SK-N-SH (cell line): ENCODE data around the gene MRPS23. TPM values are rescaled to one million over a fixed set of nuclear protein-coding genes. Genes with fewer than 3 reads are reported as not detected.
"Not testable (repeated sequence)": the region's sequence is repeated elsewhere in the genome, so short reads cannot be mapped to it uniquely, and the experiment has no call there.

Experiments used
- CTCF ChIA-PET: fragments of 300-600, 350-600 bp; formaldehyde crosslinking; extraction: SDS; loops from one replicate; lab custom pipeline; 2021; lab: Yijun Ruan, JAX
- POLR2A ChIA-PET: fragments of 350-600 bp; sonication (Branson Sonifier 250); formaldehyde crosslinking; extraction: SDS; loops from one replicate; lab custom pipeline; 2020; ENCODE audit warnings: antibody characterized with exemption, inconsistent platforms; lab: Yijun Ruan, JAX
- DNase-seq: peaks from one replicate; pipeline ENCODE4 v3.0.0; 2012
- H2AFZ ChIP-seq: fragments of 200-600 bp; sonication (generic); 2 replicates; pipeline ENCODE4 v1.8.1; 2016; ENCODE audit warnings: antibody characterized with exemption, mild to moderate bottlenecking, low read depth
- H3F3A ChIP-seq: fragments of 200-600 bp; sonication (generic); replicated peaks from 2 replicates; pipeline ENCODE3; 2016; ENCODE audit warnings: antibody characterized with exemption, mild to moderate bottlenecking; ENCODE audit not compliant: insufficient read depth
- H3K27ac ChIP-seq, 2 experiments: fragments of 200-500 bp in 1 of 2; fragments of 200-600 bp in 1 of 2; sonication (Bioruptor generic) in 1 of 2; sonication (generic), shearing (Covaris generic) in 1 of 2; 2 replicates each; pipeline versions ENCODE4 v1.5.1 to v1.6.1; 2014 to 2016; ENCODE audit warnings: low read depth in 2 of 2, inconsistent platforms in 1 of 2, low read length in 1 of 2, mild to moderate bottlenecking in 1 of 2, mixed read lengths in 1 of 2
- H3K27me3 ChIP-seq: fragments of 200-600 bp; sonication (generic), shearing (Covaris generic); 2 replicates; pipeline ENCODE4 v1.6.1; 2016; ENCODE audit warnings: mixed run types; ENCODE audit not compliant: insufficient read depth
- H3K36me3 ChIP-seq, 2 experiments: fragments of 200-500 bp in 1 of 2; fragments of 200-600 bp in 1 of 2; sonication (Bioruptor generic) in 1 of 2; sonication (generic) in 1 of 2; replicated peaks in 1 of 2; 2 replicates each; pipeline versions ENCODE3 to v1.5.1; 2014 to 2016; ENCODE audit warnings: low read length in 1 of 2, mild to moderate bottlenecking in 1 of 2; ENCODE audit not compliant: insufficient read depth in 2 of 2, control insufficient read depth in 1 of 2
- H3K4me1 ChIP-seq, 2 experiments: fragments of 200-500 bp in 1 of 2; fragments of 200-600 bp in 1 of 2; sonication (Bioruptor generic) in 1 of 2; sonication (generic), shearing (Covaris generic) in 1 of 2; 2 replicates each; pipeline versions ENCODE4 v1.5.1 to v1.6.1; 2014 to 2016; ENCODE audit warnings: low read depth in 1 of 2, low read length in 1 of 2, mixed run types in 1 of 2; ENCODE audit not compliant: insufficient read depth in 2 of 2, control insufficient read depth in 1 of 2
- H3K4me2 ChIP-seq: fragments of 200-600 bp; sonication (generic), shearing (Covaris generic); 2 replicates; pipeline ENCODE4 v1.6.1; 2017; ENCODE audit warnings: mixed run types
- H3K4me3 ChIP-seq, 2 experiments: fragments of 200-500 bp in 1 of 2; fragments of 200-600 bp in 1 of 2; sonication (Bioruptor generic) in 1 of 2; sonication (generic), shearing (Covaris generic) in 1 of 2; 2 replicates each; pipeline versions ENCODE4 v1.5.1 to v1.8.1; 2014 to 2016; ENCODE audit warnings: low read depth in 2 of 2, inconsistent platforms in 1 of 2, low read length in 1 of 2, mild to moderate bottlenecking in 1 of 2, mixed read lengths in 1 of 2, moderate library complexity in 1 of 2
- H3K79me2 ChIP-seq: fragments of 200-600 bp; sonication (generic); 2 replicates; pipeline ENCODE4 v1.8.1; 2017; ENCODE audit warnings: mild to moderate bottlenecking; ENCODE audit not compliant: insufficient read depth
- H3K9ac ChIP-seq: fragments of 200-600 bp; sonication (generic); 2 replicates; pipeline ENCODE4 v1.6.1; 2017; ENCODE audit warnings: mixed run types
- H3K9me2 ChIP-seq: fragments of 200-600 bp; sonication (generic); 2 replicates; pipeline ENCODE4 v1.6.1; 2017; ENCODE audit warnings: mixed run types
- H3K9me3 ChIP-seq: fragments of 200-600 bp; sonication (generic); 2 replicates; pipeline ENCODE4 v1.6.1; 2017; ENCODE audit warnings: mixed run types, mild to moderate bottlenecking, moderate library complexity
- H4K20me1 ChIP-seq: fragments of 200-600 bp; sonication (generic); 2 replicates; pipeline ENCODE4 v1.6.1; 2017; ENCODE audit warnings: mild to moderate bottlenecking, mixed run types; ENCODE audit not compliant: insufficient read depth
- CHD2 ChIP-seq: fragments of 150-350 bp; IDR thresholded peaks from 2 replicates; pipeline ENCODE4 v1.6.1; 2018; ENCODE audit warnings: low read length; ENCODE audit not compliant: partially characterized antibody
- EP300 ChIP-seq, 2 experiments: IDR thresholded peaks; 2 replicates each; pipeline versions ENCODE4 v1.4.0 to v1.6.1; 2012; ENCODE audit warnings: borderline replicate concordance in 1 of 2, low read depth in 1 of 2, low read length in 1 of 2
- EZH2phosphoT487 ChIP-seq: fragments of 200-600 bp; sonication (generic); IDR thresholded peaks from 2 replicates; pipeline ENCODE4 v1.6.1; 2017; ENCODE audit warnings: low read depth, mixed run types, mild to moderate bottlenecking, antibody characterized with exemption, moderate library complexity, borderline replicate concordance
- FOSL2 ChIP-seq: IDR thresholded peaks from 2 replicates; pipeline ENCODE4 v1.4.0; 2012; ENCODE audit warnings: low read depth, mild to moderate bottlenecking, moderate library complexity, borderline replicate concordance
- GABPA ChIP-seq: IDR thresholded peaks from 2 replicates; pipeline ENCODE4 v1.4.0; 2012; ENCODE audit warnings: low read depth, mild to moderate bottlenecking
- MAX ChIP-seq: IDR thresholded peaks from 2 replicates; pipeline ENCODE4 v1.4.0; 2012; ENCODE audit warnings: low read depth
- MXI1 ChIP-seq: IDR thresholded peaks from 2 replicates; pipeline ENCODE4 v1.6.1; 2012; ENCODE audit warnings: mild to moderate bottlenecking, low read depth, low read length, improper control_type of control experiment
- NFIC ChIP-seq: IDR thresholded peaks from 2 replicates; pipeline ENCODE4 v1.4.0; 2012; ENCODE audit warnings: borderline replicate concordance
- RCOR1 ChIP-seq: fragments of 150-350 bp; IDR thresholded peaks from 2 replicates; pipeline ENCODE4 v1.6.1; 2017; ENCODE audit warnings: antibody characterized with exemption, low read length
- RXRA ChIP-seq: IDR thresholded peaks from 2 replicates; pipeline ENCODE4 v1.4.0; 2012; ENCODE audit warnings: low read depth, mild to moderate bottlenecking, borderline replicate concordance
- TEAD4 ChIP-seq: IDR thresholded peaks from 2 replicates; pipeline ENCODE4 v1.4.0; 2012; ENCODE audit warnings: mild to moderate bottlenecking, borderline replicate concordance; ENCODE audit not compliant: insufficient read depth
- USF1 ChIP-seq: IDR thresholded peaks from 2 replicates; pipeline ENCODE4 v1.4.0; 2012; ENCODE audit warnings: low read depth, borderline replicate concordance
- USF2 ChIP-seq: fragments of 150-350 bp; IDR thresholded peaks from 2 replicates; pipeline ENCODE4 v1.6.1; 2017; ENCODE audit warnings: antibody characterized with exemption, low read length, low read depth, borderline replicate concordance
- WGBS: methylation state at CpG from one replicate; pipeline ENCODE4 v1.1.6; 2017; ENCODE audit warnings: low lambda C conversion rate; 5-methylcytosine and 5-hydroxymethylcytosine counted together
- polyA plus RNA-seq, 3 experiments: library from polyadenylated mRNA; depleted of rRNA; stranded (reverse); fragments of >200 nt; gene quantifications; 2 replicates each; pipeline ENCODE4 v1.2.3, GENCODE V29; 2012

The MRPS23 gene
- polyA plus RNA-seq, 1 of the 3 experiments (the other 2 are of a cell fraction), result 105 TPM

GRCh38 chr17:57849163-57849873, 526 bp downstream of the MRPS23 start:
- Histone ChIP-seq H3K79me2 (peaks cover 51% of the 10 kb centered on the region), H3K9me2 (no peaks in the 10 kb centered on the region), H4K20me1 (no peaks in the 10 kb centered on the region; the same call in 1 of the 2 replicates), H3K27ac (peak overlapping the region; percentile 52 to 75), H3K4me2 (peak overlapping the region; percentile 94), H3K9ac (peak overlapping the region; percentile 89), H3K9me3 (no peaks in the 10 kb centered on the region), H3K27me3 (no peaks in the 10 kb centered on the region), H2AFZ (peak overlapping the region; percentile 73; the same call in 1 of the 2 replicates), H3K4me3 (peak overlapping the region; percentile 92 to 98), H3F3A (no peaks in the 10 kb centered on the region), H3K36me3 (peaks cover 10 to 25% of the 10 kb centered on the region in 2 experiments), H3K4me1 (peaks cover 0 to 23% of the 10 kb centered on the region in 2 experiments; a peak in 3 of 4 replicates)
- DNase-seq, result peak; percentile 49
- ChIA-PET CTCF (interaction anchor here (0.8 to 25.6 kb wide), 12 partner anchors 11 to 728 kb away, joined by 3 to 1002 read pairs (median 5); partner anchors contain the start of genes SRSF1 and VEZF1), POLR2A (interaction anchor here (0.7 to 2.8 kb wide), 18 partner anchors 12 to 665 kb away, joined by 3 to 25 read pairs (median 4); partner anchors contain the start of genes CUEDC1, DYNLL2, MTMR4 and SRSF1)
- 9% methylated on average over 24 of the region's 27 CpGs for WGBS
- no peak for TF ChIP-seq NFIC
- no peak for TF ChIP-seq FOSL2
- TF ChIP-seq CHD2, result no peak
- no peak for TF ChIP-seq TEAD4
- no peak for TF ChIP-seq EZH2phosphoT487
- TF ChIP-seq RCOR1, result no peak
- no peak for TF ChIP-seq MXI1
- no peak for TF ChIP-seq MAX
- TF ChIP-seq USF2, result no peak
- TF ChIP-seq EP300 (IDR thresholded peaks at IDR 0.05; ENCODE audit: borderline replicate concordance in 1 of 2, low read depth in 1 of 2, low read length in 1 of 2), result no peak
- no peak for TF ChIP-seq RXRA
- no peak for TF ChIP-seq GABPA
- TF ChIP-seq USF1, result no peak

- DNase-seq, H4K20me1 ChIP-seq, H2AFZ ChIP-seq, H3F3A ChIP-seq, H3K27ac ChIP-seq, H3K4me2 ChIP-seq, H3K9me3 ChIP-seq, H3K27me3 ChIP-seq, H3K9me2 ChIP-seq, H3K4me3 ChIP-seq, POLR2A ChIA-PET, H3K9ac ChIP-seq: not testable (repeated sequence)
- WGBS, result 87% methylated on average over 23 of the region's 32 CpGs
- peaks cover 0 to 16% of the 10 kb centered on the region in 2 experiments; a peak in 3 of 4 replicates for H3K4me1 ChIP-seq
- CTCF ChIA-PET, result interaction anchor here (1.2 to 5.1 kb wide), 2 partner anchors 13 to 63 kb away, joined by 6 to 56 read pairs; no protein-coding TSS in a partner anchor
- H3K79me2 ChIP-seq, result peaks cover 74% of the 10 kb centered on the region
- H3K36me3 ChIP-seq, result peaks cover 18 to 48% of the 10 kb centered on the region in 2 experiments
Measured at GRCh38 chr17:57846056-57846945, 3.5 kb downstream of the MRPS23 start.
